ENCODE measurements around the gene MYCBP2.

MYCBP2 gene

DNA sequence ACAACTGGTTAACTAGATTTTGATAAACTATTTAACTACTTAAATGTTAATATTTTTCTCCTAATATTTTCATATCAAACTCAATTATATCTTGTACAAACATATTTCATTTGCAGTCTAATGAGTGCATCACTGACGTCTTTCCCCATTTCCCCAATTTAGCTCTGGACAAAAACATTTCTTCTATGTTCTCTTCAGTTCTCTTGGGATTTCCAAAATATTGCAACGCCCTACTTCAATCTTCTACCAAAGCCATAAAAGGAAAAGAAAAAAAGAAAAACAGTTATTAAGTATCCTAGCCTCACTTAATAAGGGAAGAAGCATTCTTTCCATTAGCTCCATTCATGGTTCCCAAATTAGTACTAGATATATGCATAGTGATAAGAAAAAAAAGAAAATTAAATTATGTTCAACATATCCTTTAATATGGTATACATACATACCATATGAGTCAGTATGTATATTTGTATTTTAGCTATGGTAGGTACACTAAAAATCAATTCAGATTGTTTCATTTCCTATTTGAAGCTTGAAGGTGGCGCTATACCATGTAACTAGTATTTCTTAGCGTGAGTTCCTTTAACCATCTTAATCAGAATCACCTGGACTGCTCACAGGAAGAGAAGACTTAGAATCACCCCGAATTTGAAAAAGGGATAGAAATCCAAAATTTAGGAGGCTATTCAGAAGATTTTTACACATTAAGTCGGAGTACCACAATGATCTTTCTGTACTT lies 309.8 kb downstream of the MYCBP2 start:
- H3K9me3 ChIP-seq (ENCODE audit: control insufficient read depth, insufficient read depth, low read depth, low read length): no peaks in the 10 kb centered on the region
- H3K4me1 ChIP-seq (ENCODE audit: control insufficient read depth, insufficient read depth, low read length): no peaks in the 10 kb centered on the region
- H3K36me3 ChIP-seq (ENCODE audit: control insufficient read depth in 2 of 2, insufficient read depth in 1 of 2, low read length in 2 of 2): peaks cover 16 to 87% of the 10 kb centered on the region in 2 experiments
- ChIA-PET CTCF (interaction anchor here (1.0 to 1.2 kb wide), 3 partner anchors 8 to 12 kb away, joined by 3 to 6 read pairs (median 3); no protein-coding TSS in a partner anchor), POLR2A (interaction anchor here (1.2 kb wide), 2 partner anchors 8 to 9 kb away, joined by 5 to 7 read pairs; partner anchors contain the start of gene FBXL3)
- H3K4me3 ChIP-seq (ENCODE audit: low read depth, low read length): no peak overlapping the region
- no peak overlapping the region for H3K27ac ChIP-seq (ENCODE audit: extremely low read depth, low read depth, low read length)
- TF ChIP-seq ZNF843 (tag by site-specific recombination; IDR thresholded peaks at IDR 0.05): no peak
- TF ChIP-seq ZNF777 (tag by site-specific recombination; IDR thresholded peaks at IDR 0.05; ENCODE audit: borderline replicate concordance): no peak
- TF ChIP-seq REPIN1 (tag by site-specific recombination; IDR thresholded peaks at IDR 0.05; ENCODE audit: low read depth): no peak
- TF ChIP-seq ZNF292 (tag by site-specific recombination; IDR thresholded peaks at IDR 0.05; ENCODE audit: borderline replicate concordance, low read depth): no peak
- TF ChIP-seq KLF8 (tag by site-specific recombination; IDR thresholded peaks at IDR 0.05): no peak
- no peak for TF ChIP-seq ZNF10 (tag by site-specific recombination; IDR thresholded peaks at IDR 0.05)
- TF ChIP-seq, protein P1, sequence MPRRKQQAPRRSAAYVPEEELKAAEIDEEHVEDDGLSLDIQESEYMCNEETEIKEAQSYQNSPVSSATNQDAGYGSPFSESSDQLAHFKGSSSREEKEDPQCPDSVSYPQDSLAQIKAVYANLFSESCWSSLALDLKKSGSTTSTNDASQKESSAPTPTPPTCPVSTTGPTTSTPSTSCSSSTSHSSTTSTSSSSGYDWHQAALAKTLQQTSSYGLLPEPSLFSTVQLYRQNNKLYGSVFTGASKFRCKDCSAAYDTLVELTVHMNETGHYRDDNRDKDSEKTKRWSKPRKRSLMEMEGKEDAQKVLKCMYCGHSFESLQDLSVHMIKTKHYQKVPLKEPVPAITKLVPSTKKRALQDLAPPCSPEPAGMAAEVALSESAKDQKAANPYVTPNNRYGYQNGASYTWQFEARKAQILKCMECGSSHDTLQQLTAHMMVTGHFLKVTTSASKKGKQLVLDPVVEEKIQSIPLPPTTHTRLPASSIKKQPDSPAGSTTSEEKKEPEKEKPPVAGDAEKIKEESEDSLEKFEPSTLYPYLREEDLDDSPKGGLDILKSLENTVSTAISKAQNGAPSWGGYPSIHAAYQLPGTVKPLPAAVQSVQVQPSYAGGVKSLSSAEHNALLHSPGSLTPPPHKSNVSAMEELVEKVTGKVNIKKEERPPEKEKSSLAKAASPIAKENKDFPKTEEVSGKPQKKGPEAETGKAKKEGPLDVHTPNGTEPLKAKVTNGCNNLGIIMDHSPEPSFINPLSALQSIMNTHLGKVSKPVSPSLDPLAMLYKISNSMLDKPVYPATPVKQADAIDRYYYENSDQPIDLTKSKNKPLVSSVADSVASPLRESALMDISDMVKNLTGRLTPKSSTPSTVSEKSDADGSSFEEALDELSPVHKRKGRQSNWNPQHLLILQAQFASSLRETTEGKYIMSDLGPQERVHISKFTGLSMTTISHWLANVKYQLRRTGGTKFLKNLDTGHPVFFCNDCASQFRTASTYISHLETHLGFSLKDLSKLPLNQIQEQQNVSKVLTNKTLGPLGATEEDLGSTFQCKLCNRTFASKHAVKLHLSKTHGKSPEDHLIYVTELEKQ (tag by site-specific recombination; IDR thresholded peaks at IDR 0.05; ENCODE audit: borderline replicate concordance): no peak
- no peak for TF ChIP-seq ZNF404 (tag by site-specific recombination; IDR thresholded peaks at IDR 0.05)
- TF ChIP-seq, protein P2, sequence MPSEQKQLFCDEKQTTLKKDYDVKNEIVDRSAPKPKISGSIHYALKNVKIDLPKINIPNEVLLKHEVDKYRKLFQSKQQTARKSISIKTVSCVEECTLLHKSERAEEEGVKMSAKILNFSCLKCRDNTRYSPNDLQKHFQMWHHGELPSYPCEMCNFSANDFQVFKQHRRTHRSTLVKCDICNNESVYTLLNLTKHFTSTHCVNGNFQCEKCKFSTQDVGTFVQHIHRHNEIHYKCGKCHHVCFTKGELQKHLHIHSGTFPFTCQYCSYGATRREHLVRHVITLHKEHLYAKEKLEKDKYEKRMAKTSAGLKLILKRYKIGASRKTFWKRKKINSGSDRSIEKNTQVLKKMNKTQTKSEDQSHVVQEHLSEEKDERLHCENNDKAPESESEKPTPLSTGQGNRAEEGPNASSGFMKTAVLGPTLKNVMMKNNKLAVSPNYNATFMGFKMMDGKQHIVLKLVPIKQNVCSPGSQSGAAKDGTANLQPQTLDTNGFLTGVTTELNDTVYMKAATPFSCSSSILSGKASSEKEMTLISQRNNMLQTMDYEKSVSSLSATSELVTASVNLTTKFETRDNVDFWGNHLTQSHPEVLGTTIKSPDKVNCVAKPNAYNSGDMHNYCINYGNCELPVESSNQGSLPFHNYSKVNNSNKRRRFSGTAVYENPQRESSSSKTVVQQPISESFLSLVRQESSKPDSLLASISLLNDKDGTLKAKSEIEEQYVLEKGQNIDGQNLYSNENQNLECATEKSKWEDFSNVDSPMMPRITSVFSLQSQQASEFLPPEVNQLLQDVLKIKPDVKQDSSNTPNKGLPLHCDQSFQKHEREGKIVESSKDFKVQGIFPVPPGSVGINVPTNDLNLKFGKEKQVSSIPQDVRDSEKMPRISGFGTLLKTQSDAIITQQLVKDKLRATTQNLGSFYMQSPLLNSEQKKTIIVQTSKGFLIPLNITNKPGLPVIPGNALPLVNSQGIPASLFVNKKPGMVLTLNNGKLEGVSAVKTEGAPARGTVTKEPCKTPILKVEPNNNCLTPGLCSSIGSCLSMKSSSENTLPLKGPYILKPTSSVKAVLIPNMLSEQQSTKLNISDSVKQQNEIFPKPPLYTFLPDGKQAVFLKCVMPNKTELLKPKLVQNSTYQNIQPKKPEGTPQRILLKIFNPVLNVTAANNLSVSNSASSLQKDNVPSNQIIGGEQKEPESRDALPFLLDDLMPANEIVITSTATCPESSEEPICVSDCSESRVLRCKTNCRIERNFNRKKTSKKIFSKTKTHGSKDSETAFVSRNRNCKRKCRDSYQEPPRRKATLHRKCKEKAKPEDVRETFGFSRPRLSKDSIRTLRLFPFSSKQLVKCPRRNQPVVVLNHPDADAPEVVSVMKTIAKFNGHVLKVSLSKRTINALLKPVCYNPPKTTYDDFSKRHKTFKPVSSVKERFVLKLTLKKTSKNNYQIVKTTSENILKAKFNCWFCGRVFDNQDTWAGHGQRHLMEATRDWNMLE (tag by site-specific recombination; conservative IDR thresholded peaks at IDR 0.05; ENCODE audit: low read depth): no peak
- no peak for TF ChIP-seq ZNF223 (tag by site-specific recombination; IDR thresholded peaks at IDR 0.05)
- TF ChIP-seq, protein P3, sequence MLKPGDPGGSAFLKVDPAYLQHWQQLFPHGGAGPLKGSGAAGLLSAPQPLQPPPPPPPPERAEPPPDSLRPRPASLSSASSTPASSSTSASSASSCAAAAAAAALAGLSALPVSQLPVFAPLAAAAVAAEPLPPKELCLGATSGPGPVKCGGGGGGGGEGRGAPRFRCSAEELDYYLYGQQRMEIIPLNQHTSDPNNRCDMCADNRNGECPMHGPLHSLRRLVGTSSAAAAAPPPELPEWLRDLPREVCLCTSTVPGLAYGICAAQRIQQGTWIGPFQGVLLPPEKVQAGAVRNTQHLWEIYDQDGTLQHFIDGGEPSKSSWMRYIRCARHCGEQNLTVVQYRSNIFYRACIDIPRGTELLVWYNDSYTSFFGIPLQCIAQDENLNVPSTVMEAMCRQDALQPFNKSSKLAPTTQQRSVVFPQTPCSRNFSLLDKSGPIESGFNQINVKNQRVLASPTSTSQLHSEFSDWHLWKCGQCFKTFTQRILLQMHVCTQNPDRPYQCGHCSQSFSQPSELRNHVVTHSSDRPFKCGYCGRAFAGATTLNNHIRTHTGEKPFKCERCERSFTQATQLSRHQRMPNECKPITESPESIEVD (tag by site-specific recombination; IDR thresholded peaks at IDR 0.05): no peak

DNA sequence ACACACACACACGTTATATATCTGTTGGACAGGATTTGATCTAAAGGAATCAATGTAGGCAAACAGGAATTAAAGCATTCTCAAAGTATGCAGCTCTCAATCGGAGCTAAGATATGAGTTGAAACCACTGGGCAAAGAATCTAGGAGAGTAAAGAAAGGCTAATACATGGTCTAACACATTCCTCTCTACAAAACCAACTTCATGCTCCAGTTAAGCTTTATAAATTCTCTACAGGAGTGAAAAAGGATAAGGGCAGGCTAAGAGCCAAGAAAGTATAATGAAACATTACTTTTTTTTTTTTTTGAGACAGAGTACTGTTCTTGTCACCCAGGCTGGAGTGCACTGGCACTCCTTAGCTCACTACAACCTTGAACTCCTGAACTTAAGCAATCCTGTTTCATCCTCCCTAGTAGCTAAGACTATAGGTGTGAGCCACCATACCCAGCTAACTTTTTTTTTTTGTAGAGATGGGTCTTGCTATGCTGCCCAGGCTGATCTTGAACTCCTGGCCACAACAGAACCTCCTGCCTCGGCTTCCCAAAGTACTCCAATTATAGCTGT lies 310.6 kb downstream of the MYCBP2 start:
- Histone ChIP-seq H3K4me1 (ENCODE audit: control insufficient read depth, insufficient read depth, low read length) (no peaks in the 10 kb centered on the region), H3K9me3 (ENCODE audit: control insufficient read depth, insufficient read depth, low read depth, low read length) (no peaks in the 10 kb centered on the region), H3K27ac (ENCODE audit: extremely low read depth, low read depth, low read length) (no peak overlapping the region), H3K4me3 (ENCODE audit: low read depth, low read length) (no peak overlapping the region), H3K36me3 (ENCODE audit: control insufficient read depth in 2 of 2, insufficient read depth in 1 of 2, low read length in 2 of 2) (peaks cover 19 to 90% of the 10 kb centered on the region in 2 experiments)
- POLR2A ChIA-PET: interaction anchor here (1.2 kb wide), 2 partner anchors 9 to 10 kb away, joined by 5 to 7 read pairs; partner anchors contain the start of gene FBXL3
- no peak for TF ChIP-seq ZNF677 (tag by site-specific recombination; IDR thresholded peaks at IDR 0.05)
- no peak for TF ChIP-seq ZNF16 (tag by site-specific recombination; IDR thresholded peaks at IDR 0.05; ENCODE audit: low read depth)
- TF ChIP-seq ZNF121 (tag by site-specific recombination; IDR thresholded peaks at IDR 0.05): peak; percentile 70; the same call in 1 of the 2 replicates
- CTCF ChIA-PET: interaction anchor here (1.0 to 1.2 kb wide), 3 partner anchors 7 to 12 kb away, joined by 3 to 6 read pairs (median 3); no protein-coding TSS in a partner anchor

Measured in HEK293 (cell line).